Testis (tissue), 2 donors: ENCODE measurements around the gene SEC31A.

Source experiments
- CTCF ChIP-seq, 3 experiments: fragments of 450-650 bp in 2 of 3; fragments of 200-600 bp in 1 of 3; sonication (generic) in 1 of 3; IDR thresholded peaks; one replicate each; pipeline ENCODE4 v1.5.1; 2016 to 2019; ENCODE audit warnings: antibody characterized with exemption in 3 of 3, mild to moderate bottlenecking in 2 of 3, moderate library complexity in 1 of 3
- POLR2A ChIP-seq: fragments of 450-650 bp; IDR thresholded peaks from one replicate; pipeline ENCODE4 v1.6.1; 2017; ENCODE audit warnings: antibody characterized with exemption, mild to moderate bottlenecking, moderate library complexity

DNA sequence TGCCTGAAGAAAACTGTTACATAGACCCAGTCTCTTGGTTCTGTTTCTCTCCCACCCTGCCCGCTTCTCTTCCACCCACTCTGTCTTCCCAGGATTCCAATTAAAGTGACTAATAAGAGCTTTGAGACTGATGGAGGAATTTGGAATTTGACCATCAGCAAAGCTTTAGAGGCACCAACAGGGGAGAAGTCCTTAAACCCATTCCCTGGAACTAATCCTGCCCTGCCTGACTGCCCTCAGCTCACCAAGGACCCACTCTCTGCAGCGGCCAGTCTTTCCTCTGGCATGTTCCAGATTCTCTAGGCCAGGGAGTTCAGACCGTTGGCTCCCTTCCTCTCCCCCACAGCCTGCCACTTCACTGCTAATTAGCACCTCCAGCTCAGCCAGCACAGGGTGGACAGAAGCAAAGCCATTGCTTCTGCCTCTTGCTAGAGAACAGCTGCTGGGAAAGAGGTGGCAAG, 116.2 kb downstream of the SEC31A start:
- TF ChIP-seq CTCF (IDR thresholded peaks at IDR 0.05) (no peak), POLR2A (no peak)
